CD4-positive, CD25-positive, alpha-beta regulatory T cell (primary cell): Measurements from ENCODE around the gene MXRA7. TPM values are rescaled to one million over a fixed set of nuclear protein-coding genes. Genes with fewer than 3 reads are reported as not detected.
"Not testable (repeated sequence)": the region's sequence is repeated elsewhere in the genome, so short reads cannot be mapped to it uniquely, and the experiment has no call there.

Source experiments
- ATAC-seq, 2 donors: fragments of 150-1000 bp; cut with Tn5 transposase; one replicate each; pipeline ENCODE4 v1.10.0; 2021; ENCODE audit warnings: low read depth in 2 of 2, moderate number of reproducible peaks in 2 of 2, moderate library complexity in 1 of 2
- DNase-seq, 3 donors: peaks; one replicate each; pipeline versions ENCODE4 v3.0.0 to v3.0.0-alpha.2; 2012 to 2022; ENCODE audit warnings: mixed read lengths in 1 of 3
- H3K27ac ChIP-seq: one replicate; pipeline ENCODE4 v1.7.0; 2013; ENCODE audit warnings: mild to moderate bottlenecking, low read length; ENCODE audit not compliant: insufficient read depth, poor library complexity, severe bottlenecking
- H3K27me3 ChIP-seq: one replicate; pipeline ENCODE4 v1.7.0; 2013; ENCODE audit warnings: low read length; ENCODE audit not compliant: control insufficient read depth, insufficient read depth
- H3K36me3 ChIP-seq: one replicate; pipeline ENCODE4 v1.7.0; 2013; ENCODE audit warnings: mild to moderate bottlenecking, low read length, moderate library complexity; ENCODE audit not compliant: control insufficient read depth, insufficient read depth
- H3K4me1 ChIP-seq: 2 replicates; pipeline ENCODE4 v1.7.0; 2013; ENCODE audit warnings: mild to moderate bottlenecking, low read length; ENCODE audit not compliant: insufficient read depth, control insufficient read depth, poor library complexity, severe bottlenecking
- H3K4me3 ChIP-seq: one replicate; pipeline ENCODE4 v1.7.0; 2013; ENCODE audit warnings: low read depth, mild to moderate bottlenecking, low read length, moderate library complexity
- H3K9me3 ChIP-seq, 2 experiments: 1 replicate in 1 of 2; 2 replicates in 1 of 2; pipeline ENCODE4 v1.7.0; 2013; ENCODE audit warnings: low read length in 2 of 2, mild to moderate bottlenecking in 1 of 2, moderate library complexity in 1 of 2; ENCODE audit not compliant: control insufficient read depth in 2 of 2
- H3K27ac Mint-ChIP-seq, 3 donors: one replicate each; pipeline ENCODE4 v1.8.0; 2020 to 2022; ENCODE audit warnings: mild to moderate bottlenecking in 3 of 3, mixed read lengths in 3 of 3, moderate library complexity in 2 of 3
- H3K27me3 Mint-ChIP-seq: one replicate; pipeline ENCODE4 v1.8.0; 2022; ENCODE audit warnings: mild to moderate bottlenecking, mixed read lengths
- H3K36me3 Mint-ChIP-seq: one replicate; pipeline ENCODE4 v1.8.0; 2020; ENCODE audit warnings: mixed read lengths
- H3K4me1 Mint-ChIP-seq, 4 donors: one replicate each; pipeline ENCODE4 v1.8.0; 2020 to 2022; ENCODE audit warnings: mixed read lengths in 4 of 4, mild to moderate bottlenecking in 1 of 4
- H3K4me3 Mint-ChIP-seq, 4 donors: one replicate each; pipeline ENCODE4 v1.8.0; 2020 to 2022; ENCODE audit warnings: mild to moderate bottlenecking in 4 of 4, mixed read lengths in 4 of 4, moderate library complexity in 3 of 4
- H3K9me3 Mint-ChIP-seq, 7 donors: one replicate each; pipeline ENCODE4 v1.8.0; 2020 to 2022; ENCODE audit warnings: mixed read lengths in 7 of 7, mild to moderate bottlenecking in 3 of 7, moderate library complexity in 2 of 7
- polyA plus RNA-seq, 4 donors: library from polyadenylated mRNA; unstranded; fragments of 300-500 nt; fragmentation: Illumina TruSeq; gene quantifications; one replicate each; pipeline ENCODE4 v1.2.3, GENCODE V29; 2021
- total RNA-seq: library from RNA; stranded (reverse); gene quantifications from one replicate; pipeline ENCODE4 v1.2.3, GENCODE V29; 2022

The MXRA7 gene
- total and polyA plus RNA-seq, 5 donors from 2014 or later, result 2.2 to 8.8 (median 5.0) TPM

DNA sequence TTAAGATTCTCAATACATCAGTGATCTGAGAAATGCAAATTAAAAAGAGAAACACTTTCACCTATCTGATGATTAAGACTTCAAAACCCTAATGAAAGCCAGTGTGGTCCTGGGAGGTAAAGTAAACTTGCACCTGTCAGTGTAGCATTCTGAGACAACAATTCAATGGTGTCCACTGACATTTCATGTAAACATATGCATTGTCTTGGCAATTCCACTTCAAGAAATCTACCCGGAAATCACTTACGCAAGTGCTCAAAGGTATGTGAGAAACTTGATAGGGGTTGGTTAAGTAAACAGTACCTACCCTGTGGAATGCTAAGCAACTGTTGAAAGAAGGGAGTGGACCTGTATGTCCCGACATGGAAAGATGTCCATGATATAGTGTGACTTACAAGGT, 69.3 kb downstream of the MXRA7 start:
- H3K27ac Mint-ChIP-seq, result no peak overlapping the region

DNA sequence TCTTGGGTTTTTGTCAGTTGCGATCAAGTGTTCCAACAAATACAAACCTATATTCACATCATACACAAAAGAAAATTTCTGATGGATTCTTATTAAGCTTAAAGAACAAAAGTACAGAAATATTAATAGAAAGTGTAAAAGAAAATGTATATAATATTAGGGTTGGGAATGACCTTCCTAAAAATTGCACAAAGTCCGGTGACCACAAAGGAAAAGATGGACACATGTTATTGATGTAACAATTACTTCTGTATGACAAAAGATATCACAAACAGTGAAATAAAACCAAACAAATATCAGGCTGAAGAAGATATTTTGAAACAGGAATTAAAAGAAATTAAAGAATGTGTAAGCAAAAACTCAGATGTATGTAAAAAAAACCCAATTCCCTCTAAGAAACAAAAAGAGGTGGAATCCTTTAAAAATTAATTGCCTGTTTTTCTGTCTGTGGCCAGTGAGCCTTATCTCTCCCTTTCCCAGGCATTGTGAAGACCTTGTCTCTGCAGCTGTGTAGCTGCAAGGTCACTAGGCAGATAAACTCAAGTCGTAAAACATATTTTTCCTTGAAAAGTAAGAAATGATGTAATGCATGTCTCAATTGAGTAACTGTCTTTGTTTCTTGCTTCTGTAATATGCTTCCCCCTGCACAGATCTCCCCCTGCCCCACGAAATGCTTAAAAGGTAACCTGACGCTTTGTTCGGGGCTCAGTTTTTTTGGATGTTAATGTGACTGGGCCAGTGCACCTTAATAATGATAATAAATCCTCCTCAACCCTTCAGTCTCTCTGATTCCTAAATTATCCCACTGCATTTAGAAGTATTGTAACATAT, 70.0 kb downstream of the MXRA7 start:
- Histone ChIP-seq H3K4me3 (no peak overlapping the region), H3K36me3 (no peaks in the 10 kb centered on the region), H3K27ac (no peak overlapping the region), H3K27me3 (peaks cover 3% of the 10 kb centered on the region), H3K9me3 (no peaks in the 10 kb centered on the region), H3K4me1 (peaks cover 9% of the 10 kb centered on the region)
- Mint-ChIP-seq H3K36me3 (no peaks in the 10 kb centered on the region), H3K27me3 (peaks cover 12% of the 10 kb centered on the region), H3K4me1 (peaks cover 7 to 18% (median 11%) of the 10 kb centered on the region in 4 donors), H3K9me3 (peaks cover 0 to 2% (median 0%) of the 10 kb centered on the region in 7 donors), H3K27ac (no peak overlapping the region), H3K4me3 (no peak overlapping the region)
- ATAC-seq, result no peak
- DNase-seq, result no peak

More for the DNA sequence above, 69.3 kb downstream of the MXRA7 start:
- Histone ChIP-seq H3K9me3 (peaks cover 4 to 7% of the 10 kb centered on the region in 2 experiments), H3K4me3 (no peak overlapping the region), H3K4me1 (peaks cover 9% of the 10 kb centered on the region), H3K27ac (no peak overlapping the region), H3K36me3 (no peaks in the 10 kb centered on the region), H3K27me3 (peaks cover 4% of the 10 kb centered on the region)
- ATAC-seq, result no peak
- DNase-seq, result no peak
- H3K36me3 Mint-ChIP-seq, result peaks cover 1% of the 10 kb centered on the region
- H3K4me1 Mint-ChIP-seq, result peaks cover 8 to 19% (median 11%) of the 10 kb centered on the region in 4 donors
- H3K27me3 Mint-ChIP-seq, result peaks cover 19% of the 10 kb centered on the region
- H3K4me3 Mint-ChIP-seq, result no peak overlapping the region
- H3K9me3 Mint-ChIP-seq, result peaks cover 0 to 4% (median 2%) of the 10 kb centered on the region in 7 donors

DNA sequence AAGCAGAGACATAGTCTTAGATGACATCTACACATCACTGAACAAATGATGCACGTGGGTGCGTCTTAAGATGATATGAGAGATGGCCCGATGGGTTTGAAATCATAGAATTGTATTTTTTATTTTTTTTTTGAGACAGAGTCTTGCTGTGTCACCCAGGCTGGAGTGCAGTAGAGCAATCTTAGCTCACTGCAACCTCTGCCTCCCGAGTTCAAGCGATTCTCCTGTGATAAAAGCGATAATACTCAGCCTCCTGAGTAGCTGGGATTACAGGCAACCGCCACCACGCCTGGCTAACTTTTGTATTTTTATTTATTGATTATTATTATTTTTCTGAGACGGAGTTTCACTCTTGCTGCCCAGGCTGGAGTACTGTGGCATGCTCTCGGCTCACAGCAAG, 72.5 kb downstream of the MXRA7 start:
- DNase-seq, result no peak
- H3K36me3 ChIP-seq, result no peaks in the 10 kb centered on the region
- H3K36me3 Mint-ChIP-seq, result no peaks in the 10 kb centered on the region
- peaks cover 3% of the 10 kb centered on the region for H3K27me3 ChIP-seq
- no peak for ATAC-seq
- no peak overlapping the region for H3K4me3 ChIP-seq
- H3K9me3 Mint-ChIP-seq, result peaks cover 0 to 1% (median 0%) of the 10 kb centered on the region in 7 donors
- peaks cover 13% of the 10 kb centered on the region for H3K27me3 Mint-ChIP-seq
- no peak overlapping the region for H3K27ac ChIP-seq
- H3K27ac Mint-ChIP-seq, result no peak overlapping the region
- no peaks in the 10 kb centered on the region for H3K9me3 ChIP-seq
- no peak overlapping the region for H3K4me3 Mint-ChIP-seq
- peaks cover under 1% of the 10 kb centered on the region for H3K4me1 ChIP-seq
- H3K4me1 Mint-ChIP-seq, result peaks cover under 1 to 6% (median 3%) of the 10 kb centered on the region in 4 donors

DNA sequence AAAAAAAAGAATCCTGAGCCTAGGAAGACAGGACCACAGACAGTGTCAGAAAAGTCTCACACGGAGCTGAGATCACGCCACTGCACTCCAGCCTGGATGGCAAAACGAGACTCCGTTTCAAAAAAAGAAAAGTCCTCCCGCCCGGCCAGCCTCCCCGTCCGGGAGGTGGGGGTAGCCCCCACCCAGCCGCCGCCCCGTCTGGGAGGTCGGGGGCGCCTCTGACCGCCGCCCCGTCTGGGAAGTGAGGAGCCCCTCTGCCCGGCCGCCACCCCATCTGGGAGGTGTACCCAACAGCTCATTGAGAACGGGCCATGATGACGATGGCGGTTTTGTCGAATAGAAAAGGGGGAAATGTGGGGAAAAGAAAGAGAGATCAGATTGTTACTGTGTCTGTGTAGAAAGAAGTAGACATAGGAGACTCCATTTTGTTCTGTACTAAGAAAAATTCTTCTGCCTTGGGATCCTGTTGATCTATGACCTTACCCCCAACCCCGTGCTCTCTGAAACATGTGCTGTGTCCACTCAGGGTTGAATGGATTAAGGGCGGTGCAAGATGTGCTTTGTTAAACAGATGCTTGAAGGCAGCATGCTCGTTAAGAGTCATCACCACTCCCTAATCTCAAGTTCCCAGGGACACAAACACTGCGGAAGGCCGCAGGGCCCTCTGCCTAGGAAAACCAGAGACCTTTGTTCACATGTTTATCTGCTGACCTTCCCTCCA, 74.1 kb downstream of the MXRA7 start:
- not testable (repeated sequence) for H3K27me3 ChIP-seq, DNase-seq, H3K4me1 ChIP-seq, H3K27ac ChIP-seq, H3K27ac Mint-ChIP-seq, H3K36me3 Mint-ChIP-seq, H3K4me3 ChIP-seq, H3K4me3 Mint-ChIP-seq, H3K9me3 Mint-ChIP-seq, H3K36me3 ChIP-seq, H3K9me3 ChIP-seq, ATAC-seq
- peaks cover 0 to 10% (median 0%) of the 10 kb centered on the region in 4 donors for H3K4me1 Mint-ChIP-seq
- H3K27me3 Mint-ChIP-seq, result peaks cover 13% of the 10 kb centered on the region

DNA sequence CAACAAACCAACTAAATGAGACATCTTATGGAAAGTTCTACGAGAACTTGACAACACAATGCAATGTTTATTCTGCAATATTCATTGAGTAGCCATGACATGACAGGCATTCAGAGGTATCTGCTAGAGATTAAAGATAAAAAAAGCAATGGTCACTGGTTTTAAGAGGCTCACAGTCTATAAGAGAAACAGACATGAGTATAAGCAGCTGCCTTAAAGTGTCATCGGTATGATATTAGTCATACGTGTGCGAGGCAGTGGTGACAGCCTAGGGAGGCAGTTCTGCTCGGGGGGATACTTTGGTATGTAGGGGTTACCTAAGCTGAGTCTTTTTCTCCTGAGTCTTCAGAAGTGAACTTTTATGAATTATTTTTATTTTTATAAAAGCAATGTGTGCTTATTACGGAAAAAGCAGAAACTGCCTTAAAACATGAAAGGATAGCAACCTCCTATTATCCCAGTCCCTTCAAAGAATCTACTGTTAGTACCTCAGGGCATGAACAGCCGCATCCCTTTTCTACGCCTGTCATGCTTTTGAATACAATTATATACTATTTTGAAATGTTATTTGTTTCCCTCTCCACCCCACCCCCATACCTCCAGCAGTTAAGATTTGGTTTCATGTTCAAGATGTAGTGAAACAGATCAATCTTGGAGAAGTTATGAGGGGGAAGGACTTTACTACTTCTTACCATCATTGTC, 75.0 kb downstream of the MXRA7 start:
- DNase-seq, result no peak
- H3K4me3 Mint-ChIP-seq, result no peak overlapping the region

DNA sequence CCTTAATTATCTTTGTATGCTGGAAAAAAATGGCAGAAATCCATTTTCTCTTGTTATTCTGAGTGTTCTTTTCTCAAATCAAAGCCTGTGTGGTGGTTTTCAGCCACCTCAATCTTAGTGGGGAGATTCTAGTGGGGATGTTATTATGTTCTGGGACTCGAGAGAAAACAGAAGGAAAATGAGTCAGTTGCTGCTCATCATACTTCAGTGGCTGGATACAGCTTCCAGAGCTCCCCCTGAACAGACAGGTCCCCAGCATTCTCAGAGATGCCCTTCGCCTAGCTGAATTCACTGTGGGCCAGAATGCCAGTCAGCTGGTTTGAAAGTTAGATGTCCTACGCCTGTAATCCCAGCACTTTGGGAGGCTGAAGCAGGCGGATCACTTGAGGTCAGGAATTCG, 75.7 kb downstream of the MXRA7 start:
- Mint-ChIP-seq H3K27ac (no peak overlapping the region), H3K27me3 (peaks cover 13% of the 10 kb centered on the region), H3K9me3 (no peaks in the 10 kb centered on the region)

More for the DNA sequence above, 75.0 kb downstream of the MXRA7 start:
- Mint-ChIP-seq H3K36me3 (no peaks in the 10 kb centered on the region), H3K4me1 (peaks cover 0 to 13% (median 0%) of the 10 kb centered on the region in 4 donors), H3K27me3 (peaks cover 13% of the 10 kb centered on the region), H3K9me3 (no peaks in the 10 kb centered on the region), H3K27ac (no peak overlapping the region)
- Histone ChIP-seq H3K36me3 (no peaks in the 10 kb centered on the region), H3K27me3 (no peaks in the 10 kb centered on the region), H3K4me1 (no peaks in the 10 kb centered on the region), H3K27ac (no peak overlapping the region), H3K4me3 (no peak overlapping the region), H3K9me3 (no peaks in the 10 kb centered on the region)
- ATAC-seq, result no peak

DNA sequence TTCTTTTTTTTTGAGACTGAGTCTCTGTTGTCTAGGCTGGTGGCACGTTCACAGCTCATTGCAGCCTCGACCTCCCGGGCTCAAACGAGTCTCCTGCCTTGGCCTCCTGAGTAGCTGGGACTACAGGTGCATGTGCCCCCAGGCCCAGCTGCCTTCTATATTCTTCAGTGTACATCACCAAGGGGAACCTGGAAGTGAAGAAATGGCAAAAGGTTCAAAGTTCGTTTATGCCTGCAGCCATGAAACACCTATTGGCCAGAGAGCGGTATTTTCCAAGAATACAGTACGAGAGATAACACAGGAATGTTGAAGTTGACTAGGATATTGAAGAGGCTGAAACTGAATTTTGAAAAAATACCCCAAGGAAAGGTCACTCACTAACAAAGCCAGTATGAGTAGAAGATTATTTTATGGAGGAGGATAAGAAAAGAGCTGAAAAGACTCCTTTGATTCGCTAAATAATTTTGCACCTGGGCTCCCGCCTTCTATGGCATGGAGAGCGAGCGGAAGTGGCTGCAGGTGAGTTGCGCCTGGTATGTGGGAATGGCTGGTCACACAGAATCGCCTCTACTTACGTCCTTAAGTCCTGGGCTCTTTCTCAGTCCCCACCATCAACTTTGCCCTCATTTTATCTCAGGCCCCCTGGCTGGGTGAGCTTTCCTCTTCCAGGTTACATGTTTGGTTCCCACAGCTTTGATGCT, 77.0 kb downstream of the MXRA7 start:
- Mint-ChIP-seq H3K4me3 (no peak overlapping the region), H3K36me3 (no peaks in the 10 kb centered on the region), H3K9me3 (no peaks in the 10 kb centered on the region), H3K27ac (peak overlapping the region in 1 of 3 donors; percentile 34), H3K27me3 (peaks cover 12% of the 10 kb centered on the region), H3K4me1 (peaks cover 0 to 13% (median 0%) of the 10 kb centered on the region in 4 donors)
- Histone ChIP-seq H3K4me3 (no peak overlapping the region), H3K9me3 (no peaks in the 10 kb centered on the region), H3K4me1 (no peaks in the 10 kb centered on the region), H3K27me3 (no peaks in the 10 kb centered on the region), H3K27ac (no peak overlapping the region), H3K36me3 (no peaks in the 10 kb centered on the region)
- no peak for ATAC-seq
- DNase-seq, result no peak

More for the DNA sequence above, 75.7 kb downstream of the MXRA7 start:
- Mint-ChIP-seq H3K4me3 (no peak overlapping the region), H3K36me3 (no peaks in the 10 kb centered on the region), H3K4me1 (peaks cover 0 to 13% (median 0%) of the 10 kb centered on the region in 4 donors)
- Histone ChIP-seq H3K4me1 (no peaks in the 10 kb centered on the region), H3K27ac (no peak overlapping the region), H3K9me3 (no peaks in the 10 kb centered on the region), H3K27me3 (no peaks in the 10 kb centered on the region), H3K4me3 (no peak overlapping the region), H3K36me3 (no peaks in the 10 kb centered on the region)
- DNase-seq (no peak), ATAC-seq (no peak)
